Activated CD4-positive, alpha-beta T cell treated with anti-CD3 and anti-CD28 coated beads for 48 hours (primary cell): ENCODE results near the gene OR52B6.
A peak's percentile ranks its signal among the peaks of the same experiment; 100 is the strongest.
"Not testable (repeated sequence)": the region's sequence is repeated elsewhere in the genome, so short reads cannot be mapped to it uniquely, and the experiment has no call there.

ENCODE experiments used
- DNase-seq: peaks from one replicate; pipeline ENCODE4 v3.0.0-alpha.2; 2020

The OR52B6 gene

GRCh38 chr11:5580577-5580976 lies at the start of gene OR52B6:
OR52B6 (plus strand) TSS chr11:5580877; CDS start chr11:5580877, 0 bp downstream.
- no peak for DNase-seq

- no peak for DNase-seq
These were observed 49.4 kb upstream of the OR52B6 start for GRCh38 chr11:5531053-5531831.

GRCh38 chr11:5534046-5534445 lies 46.6 kb upstream of the OR52B6 start:
- DNase-seq: no peak

- no peak for DNase-seq
These were observed 44.2 kb upstream of the OR52B6 start for GRCh38 chr11:5536482-5536881.

GRCh38 chr11:5541427-5541826 lies 39.2 kb upstream of the OR52B6 start:
- DNase-seq: no peak

GRCh38 chr11:5546457-5546856 lies 34.2 kb upstream of the OR52B6 start:
- DNase-seq: no peak

GRCh38 chr11:5547982-5548381 lies 32.7 kb upstream of the OR52B6 start:
- no peak for DNase-seq

GRCh38 chr11:5548440-5548839 lies 32.2 kb upstream of the OR52B6 start, which contains the start of gene OR52H1:
OR52H1 (minus strand) TSS chr11:5548540; CDS start chr11:5545505, 3,035 bp downstream.
- no peak for DNase-seq

GRCh38 chr11:5550440-5551095 lies 30.1 kb upstream of the OR52B6 start:
- DNase-seq: no peak

GRCh38 chr11:5553343-5553742 lies 27.3 kb upstream of the OR52B6 start:
- no peak for DNase-seq

- DNase-seq: no peak
These were observed 24.0 kb upstream of the OR52B6 start for GRCh38 chr11:5556596-5557188.

- no peak for DNase-seq
These were observed 22.9 kb upstream of the OR52B6 start for GRCh38 chr11:5557751-5558150.

- no peak for DNase-seq
These were observed 16.2 kb upstream of the OR52B6 start for GRCh38 chr11:5564259-5565019.

GRCh38 chr11:5574654-5575053 lies 6.0 kb upstream of the OR52B6 start:
- DNase-seq: no peak

- DNase-seq: no peak
These were observed 5.5 kb upstream of the OR52B6 start for GRCh38 chr11:5575152-5575551.

GRCh38 chr11:5577101-5577500 lies 3.6 kb upstream of the OR52B6 start:
- no peak for DNase-seq

GRCh38 chr11:5581014-5581413 lies 337 bp downstream of the OR52B6 start:
- DNase-seq: no peak

GRCh38 chr11:5584458-5584857 lies 3.8 kb downstream of the OR52B6 start:
- DNase-seq: not testable (repeated sequence)

GRCh38 chr11:5589906-5590305 lies 9.2 kb downstream of the OR52B6 start:
- not testable (repeated sequence) for DNase-seq

- no peak for DNase-seq
These were observed 10.9 kb downstream of the OR52B6 start for GRCh38 chr11:5591613-5592012.

- DNase-seq: no peak
These were observed 11.9 kb downstream of the OR52B6 start for GRCh38 chr11:5592615-5593014.

GRCh38 chr11:5593146-5593545 lies 12.5 kb downstream of the OR52B6 start:
- DNase-seq: no peak

GRCh38 chr11:5596607-5597201 lies 16.0 kb downstream of the OR52B6 start, which contains the start of gene TRIM6:
TRIM6 (plus strand) TSS chr11:5596637; CDS start chr11:5596898, 261 bp downstream.
- DNase-seq: peak; percentile 15
